Jurkat, Clone E6-1 (cell line): ENCODE results near the gene PAX3.

ENCODE experiments used
- DNase-seq: peaks from one replicate; pipeline ENCODE4 v3.0.0-alpha.2; 2011; ENCODE audit warnings: low read depth, low spot score
- H3K4me3 ChIP-seq: 2 replicates; pipeline ENCODE4 v1.5.1; 2011; ENCODE audit warnings: mild to moderate bottlenecking, low read length, control low read depth, moderate library complexity

The PAX3 gene

DNA sequence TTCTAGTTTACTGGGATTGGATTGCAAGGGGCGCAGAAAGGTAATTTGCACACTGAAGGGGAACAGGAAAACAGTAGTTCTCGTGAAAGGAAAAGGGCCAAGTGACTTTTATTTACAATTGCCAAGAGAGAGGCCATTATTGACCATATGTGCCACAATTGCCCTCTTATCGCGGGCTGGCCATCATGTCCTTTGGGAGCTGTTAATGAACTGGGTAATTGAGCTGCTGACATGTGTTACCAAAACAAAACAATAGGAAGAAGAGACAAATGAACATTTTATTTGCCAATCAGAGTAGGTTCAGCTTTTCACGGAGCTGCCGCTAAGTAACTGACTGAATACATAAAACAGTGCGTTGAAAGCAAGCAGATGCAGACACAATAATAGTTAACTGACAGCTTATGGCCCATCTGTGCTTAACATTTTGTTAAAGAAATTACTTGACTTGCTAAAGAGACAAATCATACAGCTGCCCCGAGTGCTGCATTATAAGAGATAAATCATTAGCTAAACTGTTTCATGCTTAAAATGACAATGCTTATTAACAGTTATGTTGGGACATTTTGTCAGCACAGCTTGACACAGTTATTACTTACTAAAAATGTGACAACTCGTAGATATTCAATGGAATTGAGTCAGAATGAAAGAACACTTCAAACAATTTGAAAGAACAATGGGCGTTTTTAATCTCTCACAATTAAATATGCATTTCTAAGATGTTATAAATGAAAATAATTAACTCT is 57.5 kb downstream of the PAX3 start:
- no peak for DNase-seq
- H3K4me3 ChIP-seq, result no peak overlapping the region

DNA sequence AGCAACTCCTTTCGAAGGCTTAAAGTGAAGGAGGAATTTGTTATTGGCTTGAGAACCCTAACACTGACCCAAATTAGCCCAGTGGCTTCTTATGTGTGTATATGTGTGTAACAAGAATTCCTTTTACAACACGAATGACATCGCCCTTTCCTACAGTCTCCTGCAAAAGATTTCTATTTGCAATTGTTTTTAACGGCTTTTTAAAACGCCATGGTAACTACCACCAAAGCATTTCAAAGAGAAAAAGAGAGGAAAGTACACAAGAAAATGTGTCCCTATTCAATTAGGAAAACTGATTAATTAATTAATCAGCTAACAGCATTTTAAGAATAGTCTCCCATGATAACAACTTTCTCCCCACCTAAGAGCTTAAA is 58.1 kb downstream of the PAX3 start:
- no peak overlapping the region for H3K4me3 ChIP-seq
- DNase-seq, result no peak

DNA sequence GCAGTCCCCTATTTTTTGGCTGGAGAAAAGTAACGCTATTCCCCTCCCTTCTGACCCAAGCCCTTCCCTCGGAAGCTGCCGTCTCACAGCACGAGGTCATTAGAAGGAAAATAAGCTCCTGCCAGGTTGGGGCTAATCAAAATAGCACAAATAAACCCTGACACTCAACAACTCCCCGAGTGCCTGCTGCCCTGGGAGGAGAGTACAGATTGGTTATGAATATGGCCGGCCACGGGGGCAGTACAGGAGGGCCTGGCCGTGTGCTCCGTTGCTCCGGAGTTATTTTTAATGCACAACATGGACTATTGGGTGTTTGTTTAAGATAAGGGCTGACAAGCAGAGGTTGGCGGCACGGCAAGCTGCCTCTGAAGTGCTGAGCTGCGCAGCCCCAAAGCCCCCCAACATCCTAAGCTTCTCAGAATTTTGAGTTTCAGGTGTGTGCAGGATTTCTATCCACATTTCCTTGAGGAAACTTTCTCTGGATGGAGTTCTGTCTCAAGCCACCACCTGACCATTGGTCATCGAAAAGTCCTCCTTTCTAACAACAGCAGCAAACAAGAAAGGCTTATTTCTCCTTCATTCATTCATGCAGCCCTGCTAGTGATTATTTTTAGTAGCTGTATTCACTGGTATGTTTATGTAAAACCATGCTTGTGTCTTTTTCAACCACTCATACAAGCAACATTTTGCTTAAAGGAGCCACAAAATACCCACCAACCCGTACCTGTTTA is 58.7 kb downstream of the PAX3 start:
- H3K4me3 ChIP-seq, result no peak overlapping the region
- DNase-seq, result no peak

DNA sequence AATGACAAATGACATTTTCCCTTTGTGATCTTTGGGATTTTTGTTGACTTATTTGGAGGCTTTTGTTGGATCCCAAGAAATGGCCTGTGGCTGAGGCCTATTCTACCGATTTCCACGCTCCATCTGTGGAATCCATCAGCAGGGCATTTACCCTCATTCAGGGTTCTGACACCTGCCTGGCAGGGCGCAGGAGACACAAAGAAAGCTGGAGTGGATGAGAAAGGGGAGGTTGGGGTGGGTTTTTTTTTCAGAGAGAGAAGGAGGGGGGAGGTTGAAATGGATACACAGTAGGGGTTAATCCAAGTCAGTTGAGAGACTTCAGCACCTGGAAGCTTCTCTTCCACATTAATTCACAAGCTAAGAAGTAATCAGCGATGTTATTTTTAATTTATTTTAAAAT is 59.7 kb downstream of the PAX3 start:
- no peak for DNase-seq
- no peak overlapping the region for H3K4me3 ChIP-seq

DNA sequence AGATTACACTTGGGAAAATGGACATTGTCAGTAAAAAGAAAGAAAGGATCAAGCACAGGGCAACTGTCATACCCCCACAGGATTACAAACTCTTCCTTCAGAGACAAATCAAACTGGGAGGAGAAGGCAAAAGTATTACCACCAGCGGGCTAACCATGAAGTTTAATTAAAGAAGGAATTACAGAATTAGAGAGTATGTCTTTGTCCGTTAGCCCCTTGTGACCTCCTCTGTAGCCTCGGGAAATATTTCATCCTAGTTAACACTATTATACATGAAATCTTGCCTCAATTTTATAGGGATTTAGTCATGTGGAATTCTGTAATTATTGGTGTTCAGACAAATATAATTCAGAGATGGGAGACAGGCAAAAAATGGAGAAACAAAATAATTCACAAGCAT is 60.7 kb downstream of the PAX3 start:
- no peak overlapping the region for H3K4me3 ChIP-seq
- DNase-seq, result no peak

DNA sequence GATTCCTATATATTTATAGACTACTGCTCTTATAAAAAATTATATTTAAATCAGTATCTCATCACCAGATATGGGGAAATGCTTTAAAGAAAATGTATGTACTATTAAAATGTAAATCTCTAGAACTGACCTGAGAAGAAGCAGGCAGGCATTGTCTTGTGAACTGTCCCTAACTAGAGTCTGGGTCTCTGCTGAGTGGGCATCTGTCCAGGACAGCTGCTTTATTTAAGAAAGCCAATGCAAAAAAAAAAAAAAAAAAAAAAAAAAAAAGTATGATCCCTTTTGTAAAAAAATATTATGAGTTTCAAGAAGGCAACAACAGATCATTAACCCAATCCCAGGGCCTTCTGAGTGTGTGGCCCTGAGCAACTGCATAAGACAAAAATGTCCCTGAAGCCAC is 66.0 kb downstream of the PAX3 start:
- no peak overlapping the region for H3K4me3 ChIP-seq
- DNase-seq, result no peak

DNA sequence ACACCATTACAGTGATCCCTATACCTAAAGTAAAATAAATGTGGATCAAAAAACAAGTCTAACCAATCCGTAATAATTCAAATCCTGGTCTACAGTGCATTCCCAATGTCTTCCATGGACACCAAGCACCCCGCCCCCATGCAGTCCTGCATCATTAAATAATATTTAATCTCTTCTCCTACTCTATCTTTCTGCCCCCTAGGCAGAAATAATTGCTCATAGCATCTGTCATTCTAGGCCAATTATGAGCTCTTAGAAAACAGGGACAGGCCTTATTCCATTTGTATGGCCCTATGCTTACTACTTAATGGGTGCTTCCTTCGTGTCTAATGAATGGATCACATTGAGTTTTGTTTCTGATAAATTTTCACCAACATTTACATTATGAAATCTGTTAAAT is 66.4 kb downstream of the PAX3 start:
- no peak overlapping the region for H3K4me3 ChIP-seq
- DNase-seq, result no peak

DNA sequence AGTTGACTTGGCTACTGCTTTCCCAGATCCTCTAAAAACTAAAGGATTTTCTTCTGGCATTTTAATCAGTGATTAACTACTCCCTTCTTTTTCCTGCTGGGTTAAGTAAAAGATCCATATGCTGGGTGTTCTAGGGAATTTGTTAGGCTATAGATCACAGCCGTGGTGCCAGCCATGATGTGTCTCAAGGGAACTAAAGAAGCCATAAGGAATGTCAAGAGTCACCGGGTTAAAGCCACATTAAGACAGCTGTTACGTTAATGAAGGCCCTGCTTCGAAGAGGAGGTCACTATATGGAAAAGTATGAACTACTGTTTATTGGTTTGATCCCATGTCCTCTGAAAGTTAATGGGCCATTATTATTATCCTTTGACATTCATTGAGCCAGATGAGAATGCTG is 70.7 kb downstream of the PAX3 start:
- no peak for DNase-seq
- H3K4me3 ChIP-seq, result no peak overlapping the region

DNA sequence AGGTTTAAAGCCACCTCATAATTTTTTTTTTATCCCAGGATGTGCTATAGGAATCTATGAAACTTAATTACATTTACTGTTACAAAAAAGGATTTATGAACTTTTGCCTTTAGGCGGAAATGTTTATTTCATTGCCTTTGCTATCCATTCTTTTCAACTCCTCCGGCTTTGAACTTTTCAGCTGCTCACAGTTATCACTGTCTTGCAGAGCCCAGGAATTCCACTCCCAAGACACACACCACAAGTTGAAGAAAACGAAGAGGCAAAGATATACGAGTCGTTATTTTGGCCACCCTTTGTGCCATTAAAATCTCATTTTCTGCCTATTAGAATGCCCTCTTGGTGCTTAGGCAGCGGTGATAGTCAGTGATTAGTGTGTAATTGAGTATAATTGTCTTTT is 80.0 kb downstream of the PAX3 start:
- no peak for DNase-seq
- no peak overlapping the region for H3K4me3 ChIP-seq

DNA sequence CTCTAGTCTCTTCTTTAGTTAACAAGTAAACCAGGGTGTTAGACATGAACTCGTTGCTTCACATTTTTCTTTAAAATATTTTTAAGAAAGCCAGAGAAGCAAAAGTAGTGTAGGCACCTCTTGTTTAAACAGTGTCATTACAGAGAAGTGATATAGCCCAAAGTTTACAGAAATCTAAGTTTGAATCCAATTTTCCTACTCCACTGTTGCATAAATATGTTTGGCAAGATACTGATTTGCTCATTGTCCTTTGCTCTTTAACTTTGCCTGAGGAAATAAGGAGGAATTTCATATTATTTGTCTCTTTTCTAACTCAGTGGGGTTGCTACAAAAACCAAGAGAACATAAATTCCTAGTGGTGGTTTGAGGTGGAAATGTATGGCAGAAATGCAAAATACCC is 81.1 kb downstream of the PAX3 start:
- H3K4me3 ChIP-seq, result no peak overlapping the region
- no peak for DNase-seq

DNA sequence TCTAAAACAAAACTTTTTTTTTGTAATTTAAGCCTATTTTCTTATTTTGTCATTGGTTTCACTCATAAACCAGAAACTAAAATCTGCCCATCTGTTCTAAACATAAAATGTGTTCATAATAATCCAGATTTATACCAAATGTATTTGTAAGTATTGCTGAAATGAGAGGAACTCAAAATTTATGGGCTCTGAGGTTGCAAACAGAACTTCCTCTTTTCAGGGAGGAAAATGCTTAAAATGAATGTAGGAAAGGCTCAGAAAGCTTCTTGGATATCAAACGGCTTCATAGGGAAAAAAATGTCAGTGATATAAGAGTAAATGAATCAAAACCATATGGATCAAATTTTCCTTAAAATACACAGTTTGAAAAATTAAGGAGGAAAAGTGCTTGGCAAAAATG is 83.9 kb downstream of the PAX3 start:
- no peak overlapping the region for H3K4me3 ChIP-seq
- DNase-seq, result no peak

DNA sequence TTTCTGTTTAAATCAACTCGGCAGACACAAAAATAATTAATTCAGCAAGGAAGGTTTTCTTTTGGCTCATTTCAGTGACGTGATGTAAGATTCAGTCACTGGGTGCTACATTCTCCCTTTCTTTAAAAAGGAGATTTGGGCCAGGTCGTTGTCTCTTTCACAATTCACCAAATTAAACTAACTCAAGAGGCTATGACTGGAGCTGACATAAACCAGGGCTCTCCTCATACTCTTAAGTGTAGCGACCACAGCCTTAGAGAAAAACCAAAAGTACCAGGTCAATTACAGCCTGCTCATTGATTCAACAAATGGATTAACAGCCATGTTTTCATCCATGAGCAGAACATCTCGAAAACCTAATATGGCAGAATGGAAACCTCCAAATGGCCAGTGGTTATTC is 85.7 kb downstream of the PAX3 start:
- no peak overlapping the region for H3K4me3 ChIP-seq
- no peak for DNase-seq

DNA sequence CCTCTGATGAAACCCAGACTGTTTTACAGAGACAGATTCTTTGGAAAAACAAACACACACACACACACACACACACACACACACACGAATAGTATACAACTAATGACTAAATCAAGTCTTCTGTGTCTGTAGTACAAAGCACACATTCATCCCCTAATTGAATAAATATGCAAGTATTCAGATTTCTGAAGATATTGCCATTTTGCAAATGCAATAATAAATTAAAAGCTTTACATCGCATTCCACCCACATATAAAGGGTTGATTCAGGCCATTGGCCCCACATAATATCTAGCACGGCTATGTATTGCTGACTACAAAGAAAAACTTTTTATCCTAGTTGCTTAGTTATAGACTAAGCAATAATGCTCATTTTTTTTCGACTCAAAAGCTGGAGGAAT is 86.2 kb downstream of the PAX3 start:
- no peak for DNase-seq
- H3K4me3 ChIP-seq, result no peak overlapping the region

DNA sequence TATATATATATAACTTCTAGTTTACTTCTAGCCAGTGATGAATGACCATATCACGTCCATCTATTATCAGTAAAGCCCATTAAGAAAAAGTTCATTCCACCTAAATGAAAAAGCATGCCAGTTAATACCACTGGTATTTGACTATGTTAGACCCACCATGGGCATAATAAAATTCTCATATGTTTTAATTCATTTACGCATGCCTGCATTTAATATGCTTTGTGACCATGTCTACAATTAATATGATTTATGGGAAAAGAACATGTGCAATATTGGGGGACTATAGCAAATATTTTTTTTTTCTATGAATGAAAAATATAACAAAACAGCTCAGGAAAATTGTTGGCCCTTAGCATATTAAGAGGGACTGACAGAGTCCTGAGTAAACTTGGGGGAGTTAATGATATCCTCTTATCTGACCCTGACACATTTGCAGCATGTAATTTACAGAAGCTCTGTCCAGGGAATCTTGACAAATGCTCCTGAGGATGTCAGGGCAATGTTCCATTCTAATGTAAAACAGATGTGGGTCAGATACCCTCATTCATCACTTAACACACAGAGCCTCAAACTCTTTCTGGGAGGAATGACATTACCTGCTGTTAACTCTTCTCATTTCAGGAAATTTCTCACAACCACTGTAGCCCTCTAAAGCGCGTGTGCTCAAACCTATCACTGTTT is 90.6 kb downstream of the PAX3 start:
- H3K4me3 ChIP-seq, result no peak overlapping the region
- no peak for DNase-seq

DNA sequence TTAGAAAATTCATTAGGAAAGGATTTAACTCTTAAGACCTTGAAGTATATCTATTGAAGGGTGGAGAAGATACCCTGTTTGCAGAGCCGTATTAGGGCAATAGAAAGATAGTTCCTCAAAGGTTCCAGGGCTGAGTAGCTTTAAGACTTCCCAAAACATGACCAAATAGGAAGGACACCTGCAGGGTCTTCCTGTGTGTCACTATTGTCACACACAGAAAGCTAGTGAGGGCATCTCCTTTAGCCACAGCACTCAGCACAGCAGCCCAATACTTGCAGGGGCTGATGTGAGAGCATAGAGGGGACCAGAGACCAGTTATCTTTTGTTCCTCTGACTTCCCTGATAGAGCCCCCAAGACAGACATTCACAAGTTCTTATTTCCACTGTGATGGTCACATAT is 93.7 kb downstream of the PAX3 start:
- DNase-seq, result no peak

DNA sequence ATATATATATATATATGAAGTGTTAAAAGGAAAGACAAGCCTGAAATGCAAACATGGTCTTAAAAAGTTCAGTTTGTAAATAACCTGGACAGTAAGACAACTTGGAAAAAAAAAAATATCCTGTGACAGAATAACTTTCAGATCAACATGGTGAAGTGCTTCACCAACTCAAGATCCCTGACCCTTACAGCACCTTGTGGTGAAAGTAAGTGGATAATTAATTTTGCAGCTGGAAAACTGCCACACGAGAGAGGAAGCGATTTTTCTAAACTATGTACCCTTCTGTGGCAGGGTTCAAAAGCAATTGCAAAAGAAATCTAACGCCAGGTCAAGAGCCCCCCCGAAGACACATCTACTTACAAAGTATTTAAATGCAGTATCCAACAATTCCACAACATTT is 95.8 kb downstream of the PAX3 start:
- no peak overlapping the region for H3K4me3 ChIP-seq
- DNase-seq, result no peak

More for the DNA sequence above, 93.7 kb downstream of the PAX3 start:
- no peak overlapping the region for H3K4me3 ChIP-seq

DNA sequence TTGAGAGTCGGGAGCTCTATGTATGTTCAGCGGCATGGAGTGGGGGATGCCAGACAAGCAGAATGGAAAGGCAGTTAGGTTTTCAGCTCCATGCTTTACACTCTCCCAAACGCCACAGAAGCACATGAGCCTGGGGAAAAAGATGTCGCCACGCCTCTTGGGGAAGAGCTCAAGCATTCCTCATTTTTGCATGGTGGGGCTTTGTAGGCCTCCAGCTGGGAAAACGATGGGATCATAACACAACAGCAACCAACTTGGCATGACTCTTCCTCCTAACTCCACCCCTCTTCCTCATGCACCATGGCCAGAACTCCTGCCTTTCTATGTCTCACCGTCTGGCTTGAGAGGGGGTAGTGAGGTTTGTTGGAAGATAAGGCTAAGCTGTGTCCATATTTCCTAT is 102.6 kb downstream of the PAX3 start:
- H3K4me3 ChIP-seq, result no peak overlapping the region
- no peak for DNase-seq

DNA sequence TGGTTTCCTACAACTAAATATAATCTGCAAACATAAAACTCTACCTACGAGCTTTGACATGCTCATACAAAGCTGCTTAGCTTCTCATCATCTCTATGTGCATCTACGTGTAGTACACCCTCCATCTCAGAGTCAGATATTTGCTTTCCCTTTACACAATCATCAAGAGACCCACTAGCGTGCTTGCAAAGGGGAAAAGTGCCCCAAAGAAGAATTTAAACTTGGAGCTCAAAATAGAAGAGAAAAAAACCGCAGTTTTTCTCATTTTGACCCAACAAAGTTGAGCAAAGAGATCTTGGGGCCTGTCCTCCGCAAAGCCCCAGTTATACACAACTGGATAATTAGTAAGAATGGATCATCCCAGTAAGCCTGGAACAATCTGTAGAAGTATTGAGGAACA is 104.1 kb downstream of the PAX3 start:
- DNase-seq, result no peak
- no peak overlapping the region for H3K4me3 ChIP-seq

DNA sequence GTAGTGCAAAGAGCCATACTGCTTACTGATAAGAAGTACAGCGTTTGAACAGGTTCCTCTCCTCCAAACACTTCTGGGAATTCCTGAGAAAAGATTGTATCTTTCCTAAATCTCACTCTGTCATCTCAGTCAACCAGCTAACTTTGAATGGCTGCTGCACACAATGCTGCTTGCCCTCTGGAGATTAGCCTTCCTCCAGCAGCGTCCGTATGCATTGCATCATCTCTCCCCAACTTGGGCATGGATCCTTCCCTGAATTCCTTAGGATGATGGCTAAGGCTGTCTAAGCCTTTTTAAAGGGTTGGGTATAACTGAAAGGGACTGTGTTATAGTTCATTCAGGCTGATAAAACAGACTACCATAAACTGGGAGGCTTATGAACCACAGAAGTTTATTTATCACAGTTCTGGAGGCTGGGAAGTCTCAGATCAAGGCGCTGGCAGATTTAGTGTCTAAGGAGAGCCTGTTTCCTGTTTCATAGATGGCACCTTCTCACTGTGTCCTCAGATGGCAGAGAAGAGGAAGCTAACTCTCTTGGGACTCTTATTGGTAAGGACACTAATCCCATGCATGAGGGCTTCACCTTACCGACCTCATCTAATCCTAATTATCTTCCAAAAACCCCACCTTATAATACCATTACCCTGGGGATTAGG is 105.3 kb downstream of the PAX3 start:
- no peak for DNase-seq
- no peak overlapping the region for H3K4me3 ChIP-seq

DNA sequence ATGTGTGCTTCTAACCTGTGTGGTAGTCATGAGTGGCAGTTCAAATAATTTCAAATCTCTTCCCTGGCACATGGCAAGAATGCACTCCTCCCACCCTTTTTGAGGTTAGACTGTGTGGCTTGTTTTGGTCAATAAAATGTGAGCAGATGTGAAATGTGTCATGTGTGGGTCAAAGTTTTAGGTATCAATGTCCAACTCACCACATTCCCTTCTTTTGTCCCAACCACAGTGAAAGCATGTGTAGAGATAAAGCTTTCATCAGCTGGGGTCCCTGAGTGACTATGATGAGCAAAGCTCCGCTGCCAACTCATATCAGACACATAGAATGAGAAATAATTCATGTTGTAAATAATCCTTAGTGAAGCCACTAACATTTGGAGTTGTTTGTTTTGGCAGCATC is 118.2 kb downstream of the PAX3 start:
- DNase-seq, result no peak
- H3K4me3 ChIP-seq, result no peak overlapping the region
